NCI-H1105 treated with DMSO at 0.1 percent for 48 hours (cell line): Measurements from ENCODE around the gene NFIX.

Experiments
- DNase-seq: peaks from one replicate; lab custom pipeline; 2025; lab: John Stamatoyannopoulos, UW

Gene NFIX

GRCh38 chr19:12990431-12990830 is 4.8 kb upstream of the NFIX start:
- no peak for DNase-seq

GRCh38 chr19:12990853-12991252 is 4.4 kb upstream of the NFIX start:
- DNase-seq: no peak

GRCh38 chr19:12991296-12991695 is 4.0 kb upstream of the NFIX start:
- no peak for DNase-seq

GRCh38 chr19:12992729-12993128 is 2.5 kb upstream of the NFIX start:
- DNase-seq: no peak

- DNase-seq: no peak
Measured at GRCh38 chr19:12993562-12993961, 1.7 kb upstream of the NFIX start.

- DNase-seq: no peak
Measured at GRCh38 chr19:12995596-12996405, 526 bp downstream of the NFIX start.

- no peak for DNase-seq
Measured at GRCh38 chr19:12996406-12997094, 1.3 kb downstream of the NFIX start.

GRCh38 chr19:12997179-12997966 is 2.1 kb downstream of the NFIX start:
- DNase-seq: no peak

GRCh38 chr19:12997967-12998940 is 3.0 kb downstream of the NFIX start:
- DNase-seq: no peak

GRCh38 chr19:13001166-13001501 is 5.9 kb downstream of the NFIX start:
- no peak for DNase-seq

- DNase-seq: no peak
Measured at GRCh38 chr19:13001502-13002165, 6.4 kb downstream of the NFIX start.

GRCh38 chr19:13002166-13002898 is 7.1 kb downstream of the NFIX start:
- DNase-seq: no peak

- DNase-seq: no peak
Measured at GRCh38 chr19:13003081-13003480, 7.8 kb downstream of the NFIX start.

- no peak for DNase-seq
Measured at GRCh38 chr19:13004273-13004672, 9.0 kb downstream of the NFIX start.

GRCh38 chr19:13005253-13005652 is 10.0 kb downstream of the NFIX start:
- no peak for DNase-seq

- no peak for DNase-seq
Measured at GRCh38 chr19:13005861-13006370, 10.6 kb downstream of the NFIX start.

- no peak for DNase-seq
Measured at GRCh38 chr19:13006431-13007281, 11.4 kb downstream of the NFIX start.

GRCh38 chr19:13007292-13008045 is 12.2 kb downstream of the NFIX start:
- DNase-seq: no peak
